HG02884 (cell line): ENCODE data around the gene PALM.
"Not testable (repeated sequence)": the region's sequence is repeated elsewhere in the genome, so short reads cannot be mapped to it uniquely, and the experiment has no call there.

ENCODE experiments used
- ATAC-seq: cut with Tn5 transposase; IDR thresholded peaks from one replicate; pipeline ENCODE4 v1.9.1; 2021; ENCODE audit warnings: mild to moderate bottlenecking, moderate library complexity; ENCODE audit not compliant: unreplicated experiment

Gene PALM

GRCh38 chr19:708154-709143 lies at the start of gene PALM:
PALM (plus strand) TSS chr19:708935; CDS start chr19:709147, 212 bp downstream.
- ATAC-seq: no peak

DNA sequence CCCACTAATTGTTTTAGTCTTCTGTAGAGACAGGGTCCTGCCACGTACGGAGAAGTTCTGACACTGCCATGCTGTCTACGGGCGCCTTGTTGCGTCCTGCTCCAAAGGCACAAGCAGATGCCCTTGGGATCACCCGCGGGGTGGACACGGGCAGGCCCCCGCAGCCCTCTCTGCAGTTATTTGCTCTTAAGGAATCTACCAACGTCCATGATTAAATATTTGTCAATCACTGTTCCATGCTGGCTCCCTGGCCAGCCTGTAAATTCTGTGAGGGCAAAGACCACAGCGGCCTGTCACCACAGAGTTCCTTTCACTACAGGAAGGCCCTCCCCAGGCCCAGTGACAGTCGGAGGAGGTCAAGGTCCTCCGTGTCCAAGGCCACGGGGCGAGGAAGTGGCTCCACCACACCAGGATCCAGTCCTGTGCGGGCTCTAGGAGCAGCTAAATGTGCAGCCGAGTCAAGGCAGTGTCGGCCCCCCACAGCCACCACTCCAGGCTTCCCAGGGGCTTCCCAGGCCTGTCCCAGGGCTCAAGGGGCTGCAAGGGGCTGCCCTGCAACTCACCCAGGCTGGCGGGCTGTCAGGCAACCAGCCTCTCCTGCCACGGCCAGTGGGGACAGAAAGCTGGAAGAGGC lies 47.8 kb upstream of the PALM start:
- no peak for ATAC-seq

DNA sequence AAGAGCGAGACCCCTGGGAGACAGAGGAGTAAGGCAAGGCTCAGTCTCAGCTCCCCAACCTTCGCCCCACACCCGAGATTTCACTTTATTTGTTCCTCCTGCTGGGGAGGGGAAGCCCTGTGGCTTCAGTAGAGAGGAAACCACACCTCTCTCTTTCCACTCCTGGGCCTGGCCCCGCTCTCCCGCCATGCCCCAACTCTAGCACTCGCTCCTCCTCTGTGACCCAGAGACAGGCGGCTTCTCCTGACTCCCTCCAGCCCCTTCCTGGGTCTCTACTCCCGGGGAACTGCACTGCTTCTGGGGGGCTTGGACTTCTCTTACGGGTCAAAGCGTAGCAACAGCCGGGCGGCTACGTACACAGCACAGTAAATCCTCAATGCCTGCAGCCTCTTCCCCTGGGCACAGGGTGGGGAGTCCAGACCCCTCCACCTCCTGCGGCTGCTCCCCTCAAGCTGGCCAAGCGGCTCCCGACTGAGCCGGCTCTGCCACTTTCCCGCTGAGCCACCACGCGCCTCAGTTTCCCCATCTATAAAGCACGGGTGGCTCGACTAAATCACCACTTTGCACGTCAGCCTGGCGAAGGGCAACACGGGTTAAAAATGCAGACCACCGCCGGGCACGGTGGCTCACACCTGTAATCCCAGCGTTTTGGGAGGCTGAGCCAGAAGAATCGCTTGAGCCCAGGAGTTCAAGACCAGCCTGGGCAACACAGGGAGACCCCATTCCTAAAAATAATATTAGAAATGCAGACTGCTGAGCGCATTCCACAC lies 47.1 kb upstream of the PALM start:
- no peak for ATAC-seq

- no peak for ATAC-seq
Observed at GRCh38 chr19:662207-662961, 46.4 kb upstream of the PALM start.

- ATAC-seq: no peak
Observed at GRCh38 chr19:662962-663681, 45.6 kb upstream of the PALM start, which contains the start of gene RNF126. RNF126 (minus strand) TSS chr19:663214; CDS start chr19:663121, 93 bp downstream.

GRCh38 chr19:663682-664117 lies 45.0 kb upstream of the PALM start:
- no peak for ATAC-seq

DNA sequence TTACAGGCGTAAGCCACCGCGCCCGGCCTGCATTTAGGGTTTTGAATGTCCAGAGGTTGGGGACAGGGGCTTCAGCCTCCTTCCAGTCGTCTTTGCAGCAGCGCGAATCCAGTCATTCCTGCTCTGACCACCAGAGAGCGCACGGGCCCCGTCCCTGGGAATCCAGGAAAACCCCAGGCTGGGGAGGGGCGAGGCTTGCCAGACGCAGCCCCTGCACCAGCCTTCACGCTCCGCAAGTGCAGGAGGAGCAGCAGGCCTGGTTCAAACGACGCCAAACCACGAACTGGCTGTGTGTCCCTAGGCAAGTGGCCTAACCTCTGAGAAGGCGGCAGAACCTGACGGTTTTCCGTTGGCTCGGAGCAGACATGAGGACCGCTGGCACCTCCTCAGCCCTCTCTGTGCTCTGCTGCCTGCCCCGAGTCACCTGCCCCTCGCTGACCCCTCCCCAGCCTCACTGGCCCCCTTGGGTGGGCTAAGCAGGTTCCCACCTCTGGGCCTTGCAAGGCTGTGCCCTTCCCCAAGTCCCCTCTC lies 43.8 kb upstream of the PALM start:
- no peak for ATAC-seq

DNA sequence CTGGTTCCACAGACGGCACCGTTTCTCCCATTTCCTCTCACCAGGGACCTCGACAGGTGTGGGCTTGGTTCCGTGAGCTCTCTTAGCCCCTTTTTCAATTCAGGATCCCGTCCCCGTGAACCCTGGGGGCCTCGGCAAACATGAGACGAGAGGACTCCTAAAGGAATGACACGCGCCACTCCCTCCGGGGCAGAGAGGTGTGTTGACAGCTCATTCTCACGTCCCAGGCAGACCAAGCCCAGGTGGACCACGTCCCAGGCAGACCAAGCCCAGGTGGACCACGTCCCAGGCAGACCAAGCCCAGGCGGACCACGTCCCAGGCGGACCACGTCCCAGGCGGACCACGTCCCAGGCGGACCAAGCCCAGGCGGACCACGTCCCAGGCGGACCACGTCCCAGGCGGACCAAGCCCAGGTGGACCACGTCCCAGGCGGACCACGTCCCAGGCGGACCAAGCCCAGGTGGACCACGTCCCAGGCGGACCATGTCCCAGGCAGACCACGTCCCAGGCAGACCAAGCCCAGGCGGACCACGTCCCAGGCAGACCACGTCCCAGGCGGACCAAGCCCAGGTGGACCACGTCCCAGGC lies 41.7 kb upstream of the PALM start:
- ATAC-seq: not testable (repeated sequence)

DNA sequence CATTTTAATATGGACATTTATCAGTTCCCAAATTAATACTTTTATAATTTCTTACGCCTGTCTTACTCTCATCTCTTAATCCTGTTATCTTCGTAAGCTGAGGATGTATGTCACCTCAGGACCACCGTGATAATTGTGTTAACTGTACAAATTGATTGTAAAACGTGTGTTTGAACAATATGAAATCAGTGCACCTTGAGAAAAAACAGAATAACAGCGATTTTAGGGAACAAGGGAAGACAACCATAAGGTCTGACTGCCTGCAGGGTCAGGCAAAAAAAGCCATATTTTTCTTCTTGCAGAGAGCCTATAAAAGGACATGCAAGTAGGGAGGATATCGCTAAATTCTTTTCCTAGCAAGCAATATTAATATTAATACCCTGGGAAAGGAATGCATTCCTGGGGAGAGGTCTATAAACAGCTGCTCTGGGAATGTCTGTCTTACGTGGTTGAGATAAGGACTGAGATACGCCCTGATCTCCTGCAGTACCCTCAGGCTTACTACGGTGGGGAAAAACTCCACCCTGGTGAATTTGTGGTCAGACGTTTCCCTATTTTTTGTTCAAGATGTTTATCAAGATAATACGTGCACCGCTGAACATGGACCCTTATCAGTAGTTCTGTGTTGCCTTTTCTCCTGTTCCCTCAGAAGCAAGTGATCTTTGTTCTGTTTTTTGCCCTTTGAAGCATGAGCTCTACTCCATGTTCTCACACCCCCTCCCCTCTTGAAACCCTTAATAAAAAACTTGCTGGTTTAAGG lies 39.9 kb upstream of the PALM start:
- ATAC-seq: not testable (repeated sequence)

DNA sequence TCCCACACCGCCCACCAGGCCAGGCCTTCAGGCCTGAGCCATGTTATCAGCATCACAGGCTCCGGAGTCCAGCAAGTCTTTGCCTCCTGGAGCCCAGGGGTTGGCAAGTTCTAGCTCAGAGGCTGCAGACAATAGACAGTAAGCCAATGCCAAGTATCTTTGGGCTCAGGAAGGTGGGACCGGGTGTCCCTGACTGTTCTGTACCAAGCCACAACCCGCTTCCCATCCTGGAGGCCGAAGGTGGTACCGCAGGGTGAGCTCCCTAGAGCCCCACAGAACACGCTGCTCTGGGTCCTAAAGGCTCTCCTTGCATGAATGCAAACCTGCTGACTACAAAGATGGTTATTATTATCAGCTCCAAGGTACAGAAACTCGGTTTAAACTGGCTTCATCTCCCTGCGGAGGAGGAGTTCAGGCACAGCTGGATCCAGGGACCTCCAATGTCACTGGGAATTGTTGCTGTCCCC lies 38.1 kb upstream of the PALM start:
- no peak for ATAC-seq

DNA sequence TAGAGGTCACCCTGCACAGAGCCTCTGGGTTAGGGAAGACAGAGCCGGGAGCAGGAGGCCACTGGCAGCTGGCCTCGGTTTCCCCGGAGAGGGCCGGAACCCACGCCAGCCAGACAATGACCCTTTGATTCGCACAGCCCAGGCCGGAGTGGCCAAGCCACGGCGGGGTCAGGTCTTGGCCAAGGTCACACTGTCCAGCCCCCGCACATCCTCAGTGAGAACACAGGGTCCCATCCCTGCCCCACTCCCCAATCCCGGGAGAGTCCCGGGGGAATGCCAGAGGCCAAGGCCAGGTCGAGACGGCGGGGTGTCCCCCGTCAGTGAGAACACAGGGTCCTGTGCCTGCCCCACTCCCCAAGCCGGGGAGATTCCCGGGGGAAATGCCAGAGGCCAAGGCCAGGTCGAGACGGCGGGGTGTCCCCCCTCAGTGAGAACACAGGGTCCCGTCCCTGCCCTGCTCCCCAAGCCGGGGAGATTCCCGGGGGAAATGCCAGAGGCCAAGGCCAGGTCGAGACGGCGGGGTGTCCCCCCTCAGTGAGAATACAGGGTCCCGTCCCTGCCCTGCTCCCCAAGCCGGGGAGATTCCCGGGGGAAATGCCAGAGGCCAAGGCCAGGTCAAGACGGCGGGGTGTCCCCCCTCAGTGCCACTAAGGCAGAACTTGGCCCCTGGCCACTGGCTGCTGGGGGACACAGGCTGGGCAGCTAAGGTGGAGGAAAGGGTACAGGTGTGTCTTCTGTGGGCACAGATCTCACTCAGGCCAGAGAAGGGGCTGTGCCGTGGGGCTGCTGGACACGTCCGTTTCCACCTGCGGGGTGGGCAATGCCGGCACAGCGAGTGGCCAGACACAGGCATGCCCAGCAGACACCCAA lies 34.2 kb upstream of the PALM start:
- ATAC-seq: no peak

GRCh38 chr19:676007-676338 lies 32.8 kb upstream of the PALM start:
- ATAC-seq: no peak

DNA sequence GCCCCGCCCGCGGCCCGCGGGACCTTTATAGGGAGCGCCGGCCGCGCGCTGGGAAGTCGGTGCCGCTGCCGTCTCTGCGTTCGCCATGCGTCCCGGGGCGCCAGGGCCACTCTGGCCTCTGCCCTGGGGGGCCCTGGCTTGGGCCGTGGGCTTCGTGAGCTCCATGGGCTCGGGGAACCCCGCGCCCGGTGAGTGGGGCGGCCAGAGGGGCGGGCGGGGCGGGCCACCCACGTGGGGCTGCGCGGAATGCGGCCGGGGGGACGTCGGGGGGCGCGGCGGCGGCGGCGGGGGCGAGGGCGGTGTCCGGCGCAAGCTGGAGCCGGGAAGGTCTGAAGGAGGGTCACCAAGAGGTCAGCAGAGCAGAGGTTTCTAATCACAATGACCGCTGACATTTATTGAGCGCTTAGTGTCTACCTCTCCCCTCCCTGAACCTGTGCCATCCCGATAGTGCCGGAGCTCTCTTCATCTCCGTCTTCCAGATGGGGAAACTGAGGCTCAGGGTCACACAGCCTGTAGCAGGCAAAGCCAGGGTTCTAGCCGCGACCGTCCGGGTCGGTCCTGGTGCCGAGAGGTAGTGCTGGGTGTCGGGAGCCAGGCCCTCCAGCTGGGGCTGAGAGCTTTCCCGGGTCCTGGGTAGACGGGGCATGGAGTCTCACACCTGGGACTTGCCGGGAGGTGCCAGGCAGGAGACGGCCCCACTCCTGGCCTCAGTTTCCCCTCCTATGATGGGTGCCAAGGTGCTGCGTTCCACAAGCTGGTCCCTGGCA lies 32.2 kb upstream of the PALM start, which contains the start of gene FSTL3:
Gene FSTL3, plus strand, starts transcription at position 54 of the 767 bp plus-strand sequence. Its CDS starts 32 bp downstream, at position 86.
- ATAC-seq: no peak

- ATAC-seq: no peak
Observed at GRCh38 chr19:677201-677600, 31.5 kb upstream of the PALM start.

GRCh38 chr19:677601-678436 lies 30.9 kb upstream of the PALM start:
- no peak for ATAC-seq
